ENCODE results near the gene DOCK8. TPM values are rescaled to one million over a fixed set of nuclear protein-coding genes. Genes with fewer than 3 reads are reported as not detected.

Gene DOCK8
- polyA plus RNA-seq, 2 of the 4 experiments (the other 2 are of a cell fraction) = 0.27 to 0.68 TPM

DNA sequence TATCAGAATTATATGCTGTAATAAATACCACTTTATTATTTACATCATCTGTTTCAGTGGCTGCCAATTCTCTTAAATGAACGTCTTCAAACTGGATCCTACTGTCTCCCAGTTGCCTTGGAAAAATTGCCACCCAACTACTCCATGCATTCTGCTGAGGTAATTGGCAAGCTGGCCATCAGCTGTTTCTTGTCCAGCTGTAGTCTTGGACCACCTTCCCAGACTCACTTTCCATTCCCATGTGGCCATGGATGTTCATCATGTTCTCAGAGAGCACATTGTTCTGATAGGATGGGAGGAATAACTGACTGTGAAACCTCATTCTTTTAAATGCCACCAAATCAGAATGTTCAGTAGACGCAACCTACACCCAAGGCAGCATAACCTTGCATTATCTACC, 157.5 kb downstream of the DOCK8 start:
- H3K9me3 ChIP-seq = no peaks in the 10 kb centered on the region
- H3K4me2 ChIP-seq = no peak overlapping the region
- no peak for DNase-seq (ENCODE audit: low read depth in 1 of 2, low spot score in 1 of 2)
- 51% methylated on average over 2 of the region's 2 CpGs for WGBS (ENCODE audit: missing lambda C conversion rate)
- ChIA-PET POLR2A (no interaction called here), CTCF (interaction anchor here (0.9 to 2.8 kb wide), 2 partner anchors 25 to 390 kb away, joined by 3 to 6 read pairs; no protein-coding TSS in a partner anchor)
- no peaks in the 10 kb centered on the region for H3K4me1 ChIP-seq
- no peak for ATAC-seq
- no peak overlapping the region for H3K27ac ChIP-seq
- no peak overlapping the region for H3K4me3 ChIP-seq
- no peak for TF ChIP-seq USF2 (IDR thresholded peaks at IDR 0.05)
- TF ChIP-seq MAZ (IDR thresholded peaks at IDR 0.05; ENCODE audit: borderline replicate concordance, low read depth, low read length) = no peak
- TF ChIP-seq HEYL (CRISPR knock-in tag; IDR thresholded peaks at IDR 0.05) = no peak
- TF ChIP-seq FOSB (CRISPR knock-in tag; IDR thresholded peaks at IDR 0.05) = no peak
- TF ChIP-seq, protein P1, sequence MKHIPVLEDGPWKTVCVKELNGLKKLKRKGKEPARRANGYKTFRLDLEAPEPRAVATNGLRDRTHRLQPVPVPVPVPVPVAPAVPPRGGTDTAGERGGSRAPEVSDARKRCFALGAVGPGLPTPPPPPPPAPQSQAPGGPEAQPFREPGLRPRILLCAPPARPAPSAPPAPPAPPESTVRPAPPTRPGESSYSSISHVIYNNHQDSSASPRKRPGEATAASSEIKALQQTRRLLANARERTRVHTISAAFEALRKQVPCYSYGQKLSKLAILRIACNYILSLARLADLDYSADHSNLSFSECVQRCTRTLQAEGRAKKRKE (CRISPR knock-in tag; IDR thresholded peaks at IDR 0.05; ENCODE audit: low read depth) = no peak
- TF ChIP-seq FOXS1 (CRISPR knock-in tag; IDR thresholded peaks at IDR 0.05) = no peak
- TF ChIP-seq, protein P2, sequence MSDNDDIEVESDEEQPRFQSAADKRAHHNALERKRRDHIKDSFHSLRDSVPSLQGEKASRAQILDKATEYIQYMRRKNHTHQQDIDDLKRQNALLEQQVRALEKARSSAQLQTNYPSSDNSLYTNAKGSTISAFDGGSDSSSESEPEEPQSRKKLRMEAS (IDR thresholded peaks at IDR 0.05) = no peak
- no peak for TF ChIP-seq NFE2L2 (conservative IDR thresholded peaks at IDR 0.05; ENCODE audit: low read length)
- no peak for TF ChIP-seq RCOR1 (IDR thresholded peaks at IDR 0.05; ENCODE audit: low read depth, low read length)
- TF ChIP-seq RARB (CRISPR knock-in tag; IDR thresholded peaks at IDR 0.05) = no peak
- TF ChIP-seq EP300 (IDR thresholded peaks at IDR 0.05) = no peak
- TF ChIP-seq RAD21 (conservative IDR thresholded peaks at IDR 0.05 in 1 of 2, IDR thresholded peaks at IDR 0.05 in 1 of 2) = no peak
- no peak for TF ChIP-seq ZC3H11A (IDR thresholded peaks at IDR 0.05)
- FAIRE-seq = no peak

GRCh38 chr9:373759-374206, 159.1 kb downstream of the DOCK8 start:
- CTCF ChIA-PET = no interaction called here
- POLR2A ChIA-PET = no interaction called here
- Histone ChIP-seq H3K4me2 (no peak overlapping the region), H3K9me3 (no peaks in the 10 kb centered on the region), H3K4me3 (no peak overlapping the region), H3K27ac (no peak overlapping the region), H3K4me1 (no peaks in the 10 kb centered on the region)
- WGBS (ENCODE audit: missing lambda C conversion rate) = 48% methylated on average over 3 of the region's 3 CpGs
- DNase-seq (ENCODE audit: low read depth in 1 of 2, low spot score in 1 of 2) (no peak), FAIRE-seq (no peak), ATAC-seq (no peak)
- TF ChIP-seq CEBPB (IDR thresholded peaks at IDR 0.05) = no peak
- no peak for TF ChIP-seq FOSL2 (IDR thresholded peaks at IDR 0.05)
- TF ChIP-seq FOSL2 (CRISPR knock-in tag; IDR thresholded peaks at IDR 0.05) = no peak
- TF ChIP-seq MAZ (IDR thresholded peaks at IDR 0.05; ENCODE audit: borderline replicate concordance, low read depth, low read length) = no peak
- TF ChIP-seq ESRRA (IDR thresholded peaks at IDR 0.05; ENCODE audit: borderline replicate concordance, low read length) = no peak
- TF ChIP-seq GATA3 (IDR thresholded peaks at IDR 0.05; ENCODE audit: borderline replicate concordance) = no peak
- TF ChIP-seq HOXA7 (CRISPR knock-in tag; IDR thresholded peaks at IDR 0.05) = no peak
- TF ChIP-seq PHF8 (IDR thresholded peaks at IDR 0.05; ENCODE audit: borderline replicate concordance, low read depth) = no peak
- TF ChIP-seq RNF2 (IDR thresholded peaks at IDR 0.05; ENCODE audit: borderline replicate concordance, low read depth) = no peak
- no peak for TF ChIP-seq POLR2A (IDR thresholded peaks at IDR 0.05; ENCODE audit: low read length)

- ATAC-seq = no peak
Observed at GRCh38 chr9:374736-375135, 160.1 kb downstream of the DOCK8 start.

More at GRCh38 chr9:374736-375135, 160.1 kb downstream of the DOCK8 start:
- no peak for DNase-seq (ENCODE audit: low read depth in 1 of 2, low spot score in 1 of 2)
- FAIRE-seq = no peak
- POLR2A ChIA-PET = no interaction called here
- Histone ChIP-seq H3K27ac (no peak overlapping the region), H3K9me3 (no peaks in the 10 kb centered on the region), H3K4me2 (no peak overlapping the region), H3K4me3 (no peak overlapping the region), H3K4me1 (no peaks in the 10 kb centered on the region)
- WGBS (ENCODE audit: missing lambda C conversion rate) = 60% methylated on average over 2 of the region's 2 CpGs
- no peak for TF ChIP-seq HEYL (CRISPR knock-in tag; IDR thresholded peaks at IDR 0.05)
- no peak for TF ChIP-seq RARB (CRISPR knock-in tag; IDR thresholded peaks at IDR 0.05)
- TF ChIP-seq RNF2 (IDR thresholded peaks at IDR 0.05; ENCODE audit: borderline replicate concordance, low read depth) = no peak
- TF ChIP-seq RCOR1 (IDR thresholded peaks at IDR 0.05; ENCODE audit: low read depth, low read length) = no peak
- TF ChIP-seq ZC3H11A (IDR thresholded peaks at IDR 0.05) = no peak
- no peak for TF ChIP-seq HOXA7 (CRISPR knock-in tag; IDR thresholded peaks at IDR 0.05)
- CTCF ChIA-PET = interaction anchor here (0.6 kb wide), 1 partner anchor 198 kb away, joined by 3 read pairs; no protein-coding TSS in a partner anchor
